ENCODE data around the gene TMEM217.

DNA sequence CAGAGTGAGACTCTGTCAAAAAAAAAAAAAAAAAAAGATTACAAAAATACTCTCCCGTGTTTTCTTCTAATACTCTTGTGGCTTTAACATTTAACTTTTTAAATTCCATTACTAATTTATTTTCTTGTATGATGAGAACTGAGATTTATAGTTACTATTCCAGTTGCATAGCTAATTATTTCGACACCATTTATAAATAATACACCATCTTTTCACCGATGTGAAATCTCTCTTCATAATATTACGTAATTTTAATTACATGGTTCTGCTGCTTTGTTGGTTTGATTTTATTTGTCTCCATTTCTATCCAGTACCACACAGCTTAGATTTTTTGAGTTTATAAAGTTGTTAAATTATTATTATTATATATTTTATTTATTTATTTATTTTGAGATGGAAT, 42.0 kb upstream of the TMEM217 start:
- TF ChIP-seq, protein P1, sequence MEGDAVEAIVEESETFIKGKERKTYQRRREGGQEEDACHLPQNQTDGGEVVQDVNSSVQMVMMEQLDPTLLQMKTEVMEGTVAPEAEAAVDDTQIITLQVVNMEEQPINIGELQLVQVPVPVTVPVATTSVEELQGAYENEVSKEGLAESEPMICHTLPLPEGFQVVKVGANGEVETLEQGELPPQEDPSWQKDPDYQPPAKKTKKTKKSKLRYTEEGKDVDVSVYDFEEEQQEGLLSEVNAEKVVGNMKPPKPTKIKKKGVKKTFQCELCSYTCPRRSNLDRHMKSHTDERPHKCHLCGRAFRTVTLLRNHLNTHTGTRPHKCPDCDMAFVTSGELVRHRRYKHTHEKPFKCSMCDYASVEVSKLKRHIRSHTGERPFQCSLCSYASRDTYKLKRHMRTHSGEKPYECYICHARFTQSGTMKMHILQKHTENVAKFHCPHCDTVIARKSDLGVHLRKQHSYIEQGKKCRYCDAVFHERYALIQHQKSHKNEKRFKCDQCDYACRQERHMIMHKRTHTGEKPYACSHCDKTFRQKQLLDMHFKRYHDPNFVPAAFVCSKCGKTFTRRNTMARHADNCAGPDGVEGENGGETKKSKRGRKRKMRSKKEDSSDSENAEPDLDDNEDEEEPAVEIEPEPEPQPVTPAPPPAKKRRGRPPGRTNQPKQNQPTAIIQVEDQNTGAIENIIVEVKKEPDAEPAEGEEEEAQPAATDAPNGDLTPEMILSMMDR (IDR thresholded peaks at IDR 0.05) = no peak
- no peak for TF ChIP-seq POLR2A (IDR thresholded peaks at IDR 0.05)

All from esophagus squamous epithelium (tissue), 4 donors.